Endometrial microvascular endothelial cells (primary cell): ENCODE results near the gene SORT1. TPM values are rescaled to one million over a fixed set of nuclear protein-coding genes. Genes with fewer than 3 reads are reported as not detected.
"Not testable (repeated sequence)": the region's sequence is repeated elsewhere in the genome, so short reads cannot be mapped to it uniquely, and the experiment has no call there.

Experiments used
- in situ Hi-C: cut with HindIII; loops from 2 replicates; pipeline ENCODE4 v1.10.0; 2017; ENCODE audit warnings: low sequenced_read_pairs, low pct_unique_long_range_greater_than_20kb; ENCODE audit errors: inconsistent ontology term
- total RNA-seq: library from RNA; depleted of rRNA; stranded (reverse); fragments of >200 nt; gene quantifications from one replicate; pipeline ENCODE4 v1.2.3, GENCODE V29; 2015; ENCODE audit errors: inconsistent ontology term

Gene SORT1
- 12.4 TPM for total RNA-seq

DNA sequence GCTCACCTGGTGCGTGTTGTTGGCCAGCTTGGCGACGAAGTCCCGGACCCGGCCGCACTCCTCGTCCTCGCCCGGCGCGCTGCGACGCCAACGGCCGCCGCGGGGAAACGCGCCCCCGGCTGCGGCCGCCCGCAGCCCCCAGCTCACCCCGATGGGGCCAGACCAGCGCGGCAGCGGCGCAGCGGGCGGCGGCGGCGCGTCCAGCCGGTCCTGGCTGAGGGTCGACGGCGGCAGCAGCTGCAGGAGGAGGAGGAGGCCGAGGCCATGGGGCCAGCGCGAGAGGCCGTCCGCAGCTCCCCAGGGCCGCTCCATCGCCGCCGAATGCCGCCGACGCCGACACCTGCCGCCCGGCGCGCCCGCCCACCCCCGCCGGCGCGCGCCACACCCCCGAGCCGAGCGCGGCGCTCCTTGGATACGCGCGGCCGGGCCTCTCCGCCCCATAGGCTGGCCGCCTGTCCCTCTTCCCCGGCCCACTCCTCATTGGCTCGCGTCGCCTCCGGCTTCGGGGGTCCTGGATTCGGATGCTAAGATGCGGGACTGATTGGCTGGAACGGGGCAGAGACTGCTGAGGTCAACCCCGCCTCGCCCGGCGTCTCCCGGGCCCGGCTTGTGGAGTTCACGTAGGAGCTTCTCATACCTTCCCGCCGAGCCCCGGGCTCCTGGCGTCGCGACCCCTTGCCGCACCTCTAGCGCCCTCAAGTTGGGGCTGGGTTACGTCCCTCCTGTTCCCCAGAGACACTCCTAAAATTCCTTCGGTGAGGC, at the start of gene SORT1:
Gene SORT1, minus strand, starts transcription at position 338 of the 762 bp plus-strand sequence. Its CDS starts 26 bp downstream, at position 312.
- in situ Hi-C loops, result no loop called here

DNA sequence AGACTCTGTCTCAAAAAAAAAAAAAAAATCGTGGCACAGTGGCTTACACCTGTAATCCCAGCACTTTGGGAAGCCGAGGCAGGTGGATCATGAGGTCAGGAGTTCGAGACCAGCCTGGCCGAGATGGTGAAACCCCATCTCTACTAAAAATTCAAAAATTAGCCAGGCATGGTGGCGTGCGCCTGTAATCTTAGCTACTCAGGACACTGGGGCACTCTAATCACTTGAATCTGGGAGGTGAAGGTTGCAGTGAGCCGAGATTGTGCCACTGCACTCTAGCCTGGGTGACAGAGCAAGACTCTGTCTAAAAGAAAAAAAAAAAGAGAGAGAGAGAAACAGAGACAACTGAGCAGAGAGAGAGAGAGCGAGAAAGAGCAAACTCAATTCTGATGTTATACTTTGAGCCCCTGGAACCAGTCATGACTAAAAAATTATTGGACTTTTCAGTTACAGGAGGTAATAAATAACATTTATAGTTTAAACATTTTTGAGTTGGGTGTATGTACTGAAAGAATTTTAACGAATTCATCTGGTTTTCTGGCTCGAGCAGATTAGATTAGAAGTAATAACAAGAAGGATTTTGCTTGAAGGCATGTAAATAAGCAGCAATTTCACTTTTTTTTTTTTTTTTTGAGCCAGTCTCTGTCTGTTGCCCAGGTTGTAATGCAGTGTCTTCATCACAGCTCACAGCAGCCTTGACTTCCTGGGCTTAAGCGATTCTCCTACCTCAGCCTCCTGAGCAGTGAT, 48.4 kb upstream of the SORT1 start:
- in situ Hi-C loops, result not testable (repeated sequence)

DNA sequence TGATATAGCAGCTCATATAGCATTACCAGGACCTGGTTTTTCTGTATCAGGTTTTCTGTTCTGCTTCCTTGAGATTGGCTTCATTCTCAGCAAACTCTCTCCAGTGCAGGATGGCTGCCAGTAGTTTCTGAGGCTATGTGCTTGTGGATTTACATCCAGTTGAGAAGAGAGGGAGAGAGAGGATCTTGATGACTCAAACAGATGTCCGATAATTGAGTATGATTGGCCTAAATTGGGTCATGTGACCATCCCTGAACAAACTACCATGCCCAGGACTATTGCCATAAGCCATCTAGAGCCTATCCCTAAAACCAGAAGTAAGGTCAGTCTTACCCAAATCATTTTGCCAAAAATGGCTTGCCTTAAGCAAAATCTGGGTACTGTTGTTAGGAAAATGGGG, 46.6 kb upstream of the SORT1 start:
- in situ Hi-C loops, result no loop called here

DNA sequence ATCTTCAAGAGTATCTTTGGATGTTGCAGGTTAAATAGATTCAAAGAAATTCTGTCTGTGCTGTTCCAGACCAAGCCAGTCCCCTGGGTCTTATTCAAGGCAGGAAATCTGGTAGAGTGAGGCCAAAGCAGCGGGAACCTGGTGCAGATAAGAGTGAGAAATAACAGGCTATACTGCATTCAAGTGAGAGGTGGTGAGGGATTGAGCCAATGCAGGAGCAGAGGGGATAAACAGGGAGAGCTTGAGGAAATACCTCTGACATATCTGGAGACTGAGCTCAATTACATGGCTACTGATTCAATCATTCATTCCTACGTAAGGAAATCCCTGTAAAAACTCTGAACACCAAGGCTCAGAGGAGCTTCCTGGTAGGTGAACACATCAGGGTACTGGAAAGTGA, 45.8 kb upstream of the SORT1 start:
- in situ Hi-C loops, result no loop called here

DNA sequence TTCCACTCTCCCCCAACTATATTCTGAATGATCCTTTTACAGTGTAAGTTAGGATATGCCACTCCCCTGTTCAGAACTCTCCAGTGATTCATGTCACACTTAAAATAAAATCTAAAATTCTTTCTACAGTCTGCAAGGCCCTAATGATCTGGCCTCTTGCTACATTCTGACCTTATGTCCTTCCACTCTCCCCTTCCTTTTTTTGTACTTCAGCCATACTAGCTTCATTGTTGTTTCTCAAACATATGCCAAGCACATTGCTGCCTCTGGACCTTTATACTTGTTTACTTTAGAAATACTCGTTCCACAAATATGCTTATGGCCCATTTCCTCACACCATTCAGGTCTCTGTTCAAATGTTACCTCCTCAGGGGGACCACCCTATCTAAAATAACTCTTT, 43.4 kb upstream of the SORT1 start:
- in situ Hi-C loops, result no loop called here

DNA sequence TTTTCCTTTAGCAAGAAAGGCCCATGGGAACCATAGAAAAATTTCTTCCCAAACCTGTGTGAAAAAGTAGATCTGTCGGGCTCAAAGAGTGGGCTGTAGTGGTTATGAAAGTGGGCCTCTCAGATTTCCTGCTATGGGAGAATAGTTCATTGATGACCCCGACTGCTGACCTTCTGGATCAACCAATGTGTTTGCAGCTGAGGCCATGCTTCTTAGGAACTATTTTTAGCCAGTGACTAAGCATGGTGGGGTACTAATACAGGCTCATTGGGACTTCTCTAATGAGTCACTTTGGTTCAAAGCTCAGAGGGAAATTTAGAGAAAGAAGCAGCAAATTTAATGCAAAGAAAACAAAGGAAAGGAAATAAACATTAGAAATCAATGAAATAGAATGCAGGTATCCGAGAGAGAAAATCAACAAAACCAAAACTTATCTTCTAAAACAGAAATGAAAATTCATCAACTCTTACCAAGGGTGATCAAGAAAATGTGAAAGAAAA, 41.1 kb upstream of the SORT1 start:
- in situ Hi-C loops, result no loop called here

DNA sequence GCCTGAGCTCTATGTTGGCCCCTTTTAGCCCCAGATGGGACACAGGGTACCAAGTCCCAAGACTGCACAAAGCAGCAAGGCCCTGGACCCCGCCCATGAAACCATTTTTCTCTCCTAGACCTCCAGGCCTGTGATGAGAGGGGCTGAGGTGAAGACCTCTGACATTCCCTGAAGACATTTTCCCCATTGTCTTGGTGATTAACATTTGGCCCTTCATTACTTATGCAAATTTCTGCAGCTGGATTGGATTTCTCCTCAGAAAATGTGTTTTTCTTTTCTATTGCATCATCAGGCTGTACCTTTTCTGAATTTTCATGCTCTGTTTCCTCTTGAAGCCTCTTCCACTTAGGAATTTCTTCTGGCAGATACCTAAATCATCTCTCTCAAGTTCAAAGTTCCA, 36.8 kb upstream of the SORT1 start:
- in situ Hi-C loops, result no loop called here

DNA sequence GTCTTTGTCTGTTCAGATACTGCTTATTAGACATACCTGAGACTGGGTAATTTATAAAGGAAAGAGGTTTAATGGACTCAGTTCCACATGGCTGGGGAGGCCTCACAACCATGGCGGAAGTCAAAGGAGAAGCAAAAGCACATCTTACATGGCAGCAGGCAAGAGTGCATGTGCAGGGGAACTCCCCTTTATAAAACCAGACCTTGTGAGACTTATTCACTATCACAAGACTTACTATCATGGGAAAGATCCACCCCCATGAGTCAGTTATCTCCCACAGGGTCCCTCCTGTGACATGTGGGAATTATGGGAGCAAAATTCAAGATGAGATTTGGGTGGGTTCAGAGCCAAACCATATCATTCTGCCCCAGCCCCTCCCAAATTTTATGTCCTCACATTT, 35.6 kb upstream of the SORT1 start:
- in situ Hi-C loops, result no loop called here

DNA sequence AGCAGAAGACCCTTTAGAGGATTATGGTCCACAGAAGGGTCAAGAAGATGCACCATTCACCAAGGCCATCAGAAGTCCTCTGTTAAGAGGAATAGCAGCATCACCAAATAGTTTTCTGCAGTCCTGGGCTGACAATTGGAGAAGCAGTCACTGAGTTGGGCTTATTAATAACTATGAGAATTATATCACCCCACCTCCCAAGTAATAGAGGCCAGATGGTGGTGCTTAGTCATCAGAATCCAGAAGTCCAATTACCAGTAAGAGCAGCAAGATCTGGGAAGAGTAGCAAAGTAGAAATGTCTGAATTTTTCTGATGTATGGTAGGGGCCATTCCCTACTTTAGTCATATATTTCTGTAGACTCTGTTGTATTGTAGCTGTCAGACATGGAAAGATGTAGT, 34.6 kb upstream of the SORT1 start:
- in situ Hi-C loops, result no loop called here

DNA sequence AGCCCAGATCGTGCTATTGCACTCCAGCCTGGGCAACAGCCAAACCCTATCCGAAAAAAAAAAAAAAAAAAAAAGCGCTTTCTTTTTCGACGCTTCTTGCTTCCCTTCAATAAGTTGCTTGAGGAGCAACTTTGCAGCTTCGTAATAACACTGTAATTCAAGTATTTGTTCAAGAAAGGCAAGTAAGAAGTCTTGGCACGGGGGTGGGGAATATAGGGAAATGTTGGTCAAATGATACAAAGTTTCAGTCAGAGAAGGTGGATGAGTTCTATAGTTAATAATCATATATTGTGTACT, 29.4 kb upstream of the SORT1 start:
- in situ Hi-C loops, result no loop called here

DNA sequence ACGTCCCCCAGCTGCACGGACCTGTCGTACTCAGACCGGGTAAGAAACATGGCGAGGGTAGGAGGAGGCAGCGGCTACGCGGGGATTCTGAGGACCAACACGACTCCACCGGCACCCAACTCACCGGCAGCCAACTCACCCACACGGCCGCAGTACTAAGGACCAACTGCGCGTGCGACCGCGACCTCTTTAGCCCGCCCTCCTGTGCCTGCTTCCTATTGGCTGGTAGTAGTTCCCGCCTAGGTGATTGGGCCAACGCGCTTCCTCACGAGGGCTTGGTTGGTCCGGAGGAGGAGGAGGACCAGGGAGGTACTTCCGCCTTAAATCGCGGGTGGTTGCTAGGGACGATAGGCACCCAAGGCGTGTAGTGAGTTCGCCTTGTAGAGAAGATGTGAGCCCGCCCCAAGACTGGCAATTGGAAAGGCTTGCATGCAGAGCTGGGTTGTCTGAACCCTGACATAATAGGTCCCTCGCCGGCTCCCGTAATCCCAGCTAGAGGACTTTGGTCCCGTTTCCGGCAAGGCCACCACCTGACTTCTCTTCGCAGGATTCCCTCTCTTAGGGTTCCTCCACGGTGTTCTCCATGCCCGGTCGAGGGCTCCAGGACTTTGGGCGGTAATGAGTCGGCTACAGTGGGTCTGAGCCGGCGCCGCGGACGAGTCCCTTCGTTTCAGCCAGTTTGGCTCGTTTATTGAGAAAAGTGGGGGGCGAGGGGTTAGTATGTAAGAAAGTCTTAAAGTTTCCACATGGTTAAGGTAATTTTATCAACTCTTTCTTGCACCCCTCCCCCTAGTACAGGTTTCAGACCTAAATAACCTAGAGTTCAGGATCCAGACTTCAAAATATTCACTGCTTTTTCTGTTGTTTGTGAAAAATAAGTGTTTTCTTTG, 28.8 kb upstream of the SORT1 start, which contains the start of gene PSMA5:
Gene PSMA5, minus strand, starts transcription at position 168 of the 890 bp plus-strand sequence. Its CDS starts 118 bp downstream, at position 50.
- in situ Hi-C loops, result no loop called here

DNA sequence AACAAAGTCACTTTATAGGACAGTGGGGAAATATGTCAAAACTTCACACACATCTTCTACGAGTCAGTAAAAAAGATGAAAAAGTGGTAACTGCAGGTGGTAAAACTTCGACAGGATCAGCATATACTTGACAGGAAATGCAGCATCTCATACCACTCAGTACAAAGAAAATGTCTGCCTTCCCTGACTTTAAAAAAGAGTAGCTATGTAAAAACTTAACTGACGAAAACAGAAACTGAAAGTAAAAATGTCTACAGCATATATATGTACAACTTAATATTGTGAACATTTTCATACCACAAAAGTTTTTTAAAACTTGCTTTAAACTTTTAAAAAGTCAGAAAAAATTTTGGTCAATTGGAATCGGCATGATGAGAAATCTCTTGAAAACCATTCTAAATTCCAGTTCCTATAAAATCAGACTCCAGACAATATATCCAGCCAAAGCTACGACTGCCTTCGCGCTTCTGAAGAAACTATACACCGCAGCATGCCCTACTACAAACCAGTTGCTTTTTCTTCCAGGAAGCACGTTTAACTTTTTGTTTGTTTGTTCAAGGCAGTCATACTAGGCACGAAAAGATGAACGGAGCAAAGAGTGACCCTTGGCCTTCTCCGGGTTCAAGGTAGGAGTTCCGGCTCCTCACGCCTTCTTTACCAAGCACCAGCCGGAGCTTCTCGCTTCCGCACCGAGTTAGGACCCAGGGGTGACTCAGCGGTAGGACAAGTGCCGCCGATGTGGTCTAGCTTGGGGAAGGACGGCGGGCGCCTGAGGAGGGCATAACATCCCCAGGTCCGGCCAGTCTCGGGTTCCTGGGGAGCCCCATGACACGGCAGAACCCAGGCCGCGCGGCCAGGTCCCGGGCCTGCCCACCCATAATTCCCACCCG, 27.9 kb upstream of the SORT1 start:
- in situ Hi-C loops, result no loop called here

DNA sequence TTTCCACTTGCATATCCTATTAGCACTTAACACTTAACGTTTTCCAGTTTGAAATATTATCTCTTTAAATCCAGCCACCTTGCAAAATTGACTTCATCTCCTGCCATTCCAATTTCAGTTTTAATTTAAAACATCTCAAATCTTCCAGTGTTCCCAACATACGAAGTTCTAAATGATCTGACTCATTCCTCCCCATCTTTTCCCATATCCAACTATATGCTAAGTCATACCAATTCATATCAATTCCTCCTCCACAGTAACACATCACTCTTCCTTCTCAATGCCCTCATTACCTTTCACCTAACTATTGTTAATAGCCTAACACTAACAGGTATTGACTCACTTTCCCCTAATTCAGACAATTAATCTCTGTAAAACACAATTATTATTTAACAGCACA, 25.8 kb upstream of the SORT1 start:
- in situ Hi-C loops, result no loop called here

DNA sequence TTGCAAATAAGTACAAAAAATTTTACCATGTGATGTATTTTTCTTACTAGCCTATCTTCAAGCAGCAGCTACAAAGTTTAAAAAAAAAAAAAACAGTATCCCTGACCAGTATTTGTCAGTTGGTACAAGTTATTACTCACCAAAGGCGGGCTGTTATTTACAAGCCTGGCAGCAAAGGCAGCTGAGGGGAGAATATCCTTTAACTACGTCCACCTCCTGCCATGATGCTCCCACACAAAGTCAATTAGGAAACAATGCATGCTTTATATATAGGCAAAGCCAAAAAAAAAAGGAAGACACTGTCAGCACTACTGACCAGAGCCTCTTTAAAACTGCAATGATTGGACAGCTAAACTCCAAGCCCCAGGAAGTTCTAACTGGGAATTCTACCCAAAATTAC, 14.8 kb upstream of the SORT1 start:
- in situ Hi-C loops, result no loop called here

DNA sequence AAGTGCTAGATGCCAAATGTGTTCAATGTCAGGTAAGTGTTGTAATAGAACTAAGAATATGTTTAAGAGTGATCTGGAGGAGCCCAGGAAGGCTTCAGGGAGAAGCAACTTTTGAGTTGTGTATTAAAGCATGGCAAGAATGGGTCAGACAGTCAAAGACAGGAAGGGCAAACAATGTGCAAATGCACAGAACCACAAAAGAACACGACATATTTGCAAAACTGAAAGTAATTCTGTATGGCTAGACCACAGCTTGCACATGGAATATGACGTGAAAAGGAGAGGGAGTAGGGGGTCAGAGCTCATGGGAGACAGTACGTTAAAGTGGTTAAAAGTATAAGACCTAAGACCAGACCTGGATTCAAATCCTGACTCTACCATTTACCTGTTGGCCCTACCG, 7.1 kb upstream of the SORT1 start:
- in situ Hi-C loops, result no loop called here

DNA sequence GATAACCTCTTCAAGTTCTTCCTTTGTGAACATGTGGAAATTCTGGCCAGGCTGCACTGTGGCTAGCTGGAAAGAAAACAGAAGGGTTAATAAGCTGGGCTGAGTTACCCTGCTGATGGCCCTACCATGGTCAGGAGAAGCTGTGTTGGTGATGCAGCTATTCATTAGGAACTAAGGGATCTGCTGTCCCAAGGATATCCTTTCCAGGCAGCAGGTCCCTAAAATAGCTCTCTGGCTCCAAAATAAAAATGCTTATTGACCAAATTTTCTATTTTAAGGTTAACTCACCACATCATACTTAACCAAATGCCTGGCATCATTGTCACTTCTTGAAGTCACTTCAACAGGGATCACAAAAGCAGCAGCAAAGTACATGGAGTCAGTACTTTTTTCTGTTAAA, 4.3 kb upstream of the SORT1 start:
- in situ Hi-C loops, result no loop called here

DNA sequence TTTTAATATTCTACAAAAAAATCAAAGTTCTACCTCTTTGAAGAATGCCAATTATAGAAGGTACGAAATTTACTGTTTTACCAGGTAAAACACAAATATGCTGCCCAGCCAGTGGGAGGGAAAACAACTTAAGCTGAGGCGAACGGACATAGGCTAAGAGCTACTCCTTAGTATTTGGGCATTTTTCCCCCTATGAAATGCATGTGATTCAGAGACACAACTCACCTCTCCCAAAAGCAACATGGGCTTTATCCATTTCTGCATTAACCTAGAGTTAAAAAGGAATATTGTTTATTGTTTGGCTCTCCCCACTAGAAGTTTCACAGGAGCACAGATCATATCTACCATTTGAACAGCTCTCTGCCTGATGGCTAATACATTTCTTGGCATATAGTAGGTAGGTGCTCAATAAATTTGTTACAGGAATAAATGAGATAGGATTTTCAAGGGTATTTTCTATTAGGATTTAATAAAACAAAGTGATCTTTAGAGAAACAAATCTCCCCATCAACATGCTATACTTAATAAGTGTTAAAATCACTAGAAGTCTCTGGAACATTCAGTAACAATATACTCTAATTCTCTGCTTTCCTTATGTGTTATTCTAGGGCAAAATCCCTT, 2.4 kb upstream of the SORT1 start:
- in situ Hi-C loops, result no loop called here

DNA sequence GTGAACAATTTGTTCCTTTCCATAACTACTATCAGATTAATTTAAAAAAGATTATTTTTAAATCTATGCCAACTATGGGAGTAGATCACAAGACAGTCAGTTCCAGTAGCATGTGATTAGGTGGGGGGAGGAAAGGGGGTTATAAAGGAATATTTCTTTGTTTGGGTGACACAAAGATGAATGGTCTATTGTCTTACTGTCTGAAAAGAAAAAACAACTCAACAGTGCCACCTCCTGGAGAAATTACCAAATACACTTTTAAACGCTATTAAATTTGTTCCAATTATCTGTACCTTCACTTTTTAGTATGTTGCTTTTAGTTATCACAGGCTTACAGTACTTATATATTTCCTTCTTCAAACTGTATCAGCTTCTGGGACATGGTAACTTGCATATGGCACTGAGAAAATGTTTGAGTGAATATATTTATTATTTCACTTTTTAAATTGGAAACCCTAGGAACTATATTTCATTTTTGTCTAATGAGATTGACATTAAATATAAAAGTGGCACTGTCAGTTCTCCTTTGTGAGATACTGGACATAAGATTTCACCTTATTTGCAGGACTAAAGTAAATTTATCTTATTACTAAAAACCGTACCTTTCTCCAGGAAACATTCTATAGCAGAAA, 1.7 kb upstream of the SORT1 start:
- in situ Hi-C loops, result no loop called here
